Measurements from ENCODE around the gene THAP12. TPM values are rescaled to one million over a fixed set of nuclear protein-coding genes. Genes with fewer than 3 reads are reported as not detected.

The THAP12 gene
- total RNA-seq, 1 experiment from 2014 or later: 102 TPM

DNA sequence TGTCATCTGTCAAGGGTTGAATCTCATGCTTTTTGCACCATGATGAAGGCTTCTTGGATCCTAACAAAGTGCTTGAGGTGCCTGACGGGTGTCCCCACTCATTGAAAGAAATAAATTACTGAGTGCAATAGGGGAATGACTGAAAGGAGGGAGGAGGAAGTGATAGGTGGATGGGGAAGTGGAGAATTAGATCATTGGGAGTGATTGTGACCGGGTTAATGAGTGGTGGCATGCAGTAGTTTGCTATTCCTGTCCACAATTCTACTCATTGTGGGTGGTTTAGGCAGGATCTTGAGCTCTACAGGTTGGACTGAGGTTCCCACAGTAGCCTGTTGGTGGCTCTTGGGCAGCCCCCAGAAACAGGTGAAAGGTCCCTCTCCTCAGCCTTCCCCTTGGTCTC, 44.3 kb downstream of the THAP12 start:
- H3K27me3 Mint-ChIP-seq (ENCODE audit: insufficient read depth, unreplicated experiment): no peaks in the 10 kb centered on the region
- H3K9me3 Mint-ChIP-seq (ENCODE audit: unreplicated experiment): peaks cover 37% of the 10 kb centered on the region
- no TSS peak for BruUV-seq (replicated peaks)
- no peak overlapping the region for H3K4me3 Mint-ChIP-seq (ENCODE audit: unreplicated experiment)
- Histone ChIP-seq H3K9me3 (peaks cover 37% of the 10 kb centered on the region), H3K4me3 (ENCODE audit: low read depth, low read length) (no peak overlapping the region), H3K4me1 (no peaks in the 10 kb centered on the region), H3K27me3 (replicated peaks; ENCODE audit: control insufficient read depth, insufficient read depth, low read length) (no peaks in the 10 kb centered on the region), H3K36me3 (ENCODE audit: control insufficient read depth, insufficient read depth, low read length) (no peaks in the 10 kb centered on the region)
- TF ChIP-seq, protein P1, sequence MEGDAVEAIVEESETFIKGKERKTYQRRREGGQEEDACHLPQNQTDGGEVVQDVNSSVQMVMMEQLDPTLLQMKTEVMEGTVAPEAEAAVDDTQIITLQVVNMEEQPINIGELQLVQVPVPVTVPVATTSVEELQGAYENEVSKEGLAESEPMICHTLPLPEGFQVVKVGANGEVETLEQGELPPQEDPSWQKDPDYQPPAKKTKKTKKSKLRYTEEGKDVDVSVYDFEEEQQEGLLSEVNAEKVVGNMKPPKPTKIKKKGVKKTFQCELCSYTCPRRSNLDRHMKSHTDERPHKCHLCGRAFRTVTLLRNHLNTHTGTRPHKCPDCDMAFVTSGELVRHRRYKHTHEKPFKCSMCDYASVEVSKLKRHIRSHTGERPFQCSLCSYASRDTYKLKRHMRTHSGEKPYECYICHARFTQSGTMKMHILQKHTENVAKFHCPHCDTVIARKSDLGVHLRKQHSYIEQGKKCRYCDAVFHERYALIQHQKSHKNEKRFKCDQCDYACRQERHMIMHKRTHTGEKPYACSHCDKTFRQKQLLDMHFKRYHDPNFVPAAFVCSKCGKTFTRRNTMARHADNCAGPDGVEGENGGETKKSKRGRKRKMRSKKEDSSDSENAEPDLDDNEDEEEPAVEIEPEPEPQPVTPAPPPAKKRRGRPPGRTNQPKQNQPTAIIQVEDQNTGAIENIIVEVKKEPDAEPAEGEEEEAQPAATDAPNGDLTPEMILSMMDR (IDR thresholded peaks at IDR 0.05; ENCODE audit: insufficient read depth in 1 of 2, low read depth in 1 of 2, low read length in 1 of 2, severe bottlenecking in 1 of 2, unreplicated experiment in 1 of 2): no peak
- POLR2A ChIA-PET: interaction anchor here (0.6 kb wide), 1 partner anchor 1229 kb away, joined by 3 read pairs; no protein-coding TSS in a partner anchor
- peaks cover 4% of the 10 kb centered on the region for H3K36me3 Mint-ChIP-seq (ENCODE audit: insufficient read depth, unreplicated experiment)
- CTCF ChIA-PET: no interaction called here
- no peak for DNase-seq
- H3K27ac Mint-ChIP-seq (ENCODE audit: unreplicated experiment): no peak overlapping the region
- no peaks in the 10 kb centered on the region for H3K4me1 Mint-ChIP-seq (ENCODE audit: low read depth, unreplicated experiment)
- intact Hi-C loops (cut with micrococcal nuclease; ENCODE audit: unreplicated experiment): no loop called here

DNA sequence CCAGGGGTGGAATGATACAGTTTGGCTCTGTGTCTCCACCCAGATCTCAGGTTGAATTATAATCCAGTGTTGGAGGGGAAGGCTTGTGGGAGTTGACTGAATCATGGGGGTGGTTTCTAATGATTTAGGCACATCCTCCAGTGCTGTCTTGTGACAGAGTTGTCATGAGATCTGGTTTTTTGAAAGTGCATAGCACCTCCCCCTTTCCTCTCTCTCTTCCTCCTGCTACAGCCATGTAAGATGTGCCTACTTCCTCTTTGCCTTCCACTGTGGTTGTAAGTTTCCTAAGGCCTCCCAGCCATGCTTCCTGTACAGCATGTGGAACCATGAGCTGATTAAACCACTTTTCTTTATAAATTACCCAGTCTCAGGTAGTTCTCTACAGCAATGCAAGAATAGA, 45.1 kb downstream of the THAP12 start:
- Histone ChIP-seq H3K4me1 (no peaks in the 10 kb centered on the region), H3K36me3 (ENCODE audit: control insufficient read depth, insufficient read depth, low read length) (no peaks in the 10 kb centered on the region), H3K9me3 (peaks cover 40% of the 10 kb centered on the region), H3K4me3 (ENCODE audit: low read depth, low read length) (no peak overlapping the region), H3K27me3 (replicated peaks; ENCODE audit: control insufficient read depth, insufficient read depth, low read length) (no peaks in the 10 kb centered on the region)
- Mint-ChIP-seq H3K4me1 (ENCODE audit: low read depth, unreplicated experiment) (peaks cover 2% of the 10 kb centered on the region), H3K36me3 (ENCODE audit: insufficient read depth, unreplicated experiment) (peaks cover 4% of the 10 kb centered on the region), H3K9me3 (ENCODE audit: unreplicated experiment) (peaks cover 37% of the 10 kb centered on the region), H3K27me3 (ENCODE audit: insufficient read depth, unreplicated experiment) (no peaks in the 10 kb centered on the region), H3K4me3 (ENCODE audit: unreplicated experiment) (no peak overlapping the region), H3K27ac (ENCODE audit: unreplicated experiment) (no peak overlapping the region)
- ChIA-PET POLR2A (no interaction called here), CTCF (no interaction called here)
- TF ChIP-seq, protein P1 (IDR thresholded peaks at IDR 0.05; ENCODE audit: insufficient read depth in 1 of 2, low read depth in 1 of 2, low read length in 1 of 2, severe bottlenecking in 1 of 2, unreplicated experiment in 1 of 2): no peak
- intact Hi-C loops (cut with micrococcal nuclease; ENCODE audit: unreplicated experiment): no loop called here
- DNase-seq: no peak
- no TSS peak for BruUV-seq (replicated peaks)

DNA sequence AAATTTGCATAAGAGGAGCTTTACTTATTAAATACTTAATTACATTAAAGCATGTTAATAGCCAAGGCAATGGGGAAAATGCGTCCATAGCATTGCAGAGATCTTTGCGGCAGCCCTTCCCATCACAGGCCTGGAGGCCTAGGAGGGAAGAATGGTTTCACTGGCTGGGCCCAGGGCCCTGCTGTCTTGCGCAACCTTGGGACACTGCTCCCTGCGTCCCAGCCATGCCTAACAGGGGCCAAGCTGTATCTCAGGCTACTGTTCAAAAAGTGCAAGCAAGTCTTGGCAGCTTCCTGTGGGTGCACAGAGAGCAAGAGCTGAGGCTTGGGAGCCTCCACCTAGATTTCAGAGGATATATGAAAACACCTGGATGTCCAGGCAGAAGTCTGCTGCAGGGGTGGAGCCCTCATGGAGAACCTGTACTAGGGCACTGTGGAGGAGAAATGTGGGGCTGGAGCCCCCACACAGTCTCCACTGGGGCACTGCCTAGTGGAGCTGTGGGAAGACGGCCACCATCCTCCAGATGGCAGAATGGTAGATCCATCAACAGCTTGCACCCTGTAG, 46.0 kb downstream of the THAP12 start:
- H3K4me1 Mint-ChIP-seq (ENCODE audit: low read depth, unreplicated experiment): peaks cover 11% of the 10 kb centered on the region
- peaks cover 40% of the 10 kb centered on the region for H3K9me3 ChIP-seq
- intact Hi-C loops (cut with micrococcal nuclease; ENCODE audit: unreplicated experiment): no loop called here
- H3K36me3 Mint-ChIP-seq (ENCODE audit: insufficient read depth, unreplicated experiment): peaks cover 4% of the 10 kb centered on the region
- no peak overlapping the region for H3K27ac Mint-ChIP-seq (ENCODE audit: unreplicated experiment)
- no TSS peak for BruUV-seq (replicated peaks)
- peaks cover 37% of the 10 kb centered on the region for H3K9me3 Mint-ChIP-seq (ENCODE audit: unreplicated experiment)
- no peak overlapping the region for H3K4me3 ChIP-seq (ENCODE audit: low read depth, low read length)
- H3K27me3 ChIP-seq (replicated peaks; ENCODE audit: control insufficient read depth, insufficient read depth, low read length): no peaks in the 10 kb centered on the region
- H3K4me3 Mint-ChIP-seq (ENCODE audit: unreplicated experiment): no peak overlapping the region
- CTCF ChIA-PET: no interaction called here
- POLR2A ChIA-PET: no interaction called here
- DNase-seq: peak; percentile 35 to 48
- no peaks in the 10 kb centered on the region for H3K27me3 Mint-ChIP-seq (ENCODE audit: insufficient read depth, unreplicated experiment)
- TF ChIP-seq, protein P1 (IDR thresholded peaks at IDR 0.05; ENCODE audit: insufficient read depth in 1 of 2, low read depth in 1 of 2, low read length in 1 of 2, severe bottlenecking in 1 of 2, unreplicated experiment in 1 of 2): no peak
- peaks cover 8% of the 10 kb centered on the region for H3K4me1 ChIP-seq
- H3K36me3 ChIP-seq (ENCODE audit: control insufficient read depth, insufficient read depth, low read length): no peaks in the 10 kb centered on the region
